HL-60 (cell line): ENCODE data around the gene RIOK3.
A peak's percentile ranks its signal among the peaks of the same experiment; 100 is the strongest.

ENCODE experiments used
- DNase-seq, 2 experiments: peaks; one replicate each; pipeline ENCODE4 v3.0.0-alpha.2; 2010 to 2020; ENCODE audit warnings: low read depth in 1 of 2, low spot score in 1 of 2
- H3K27ac ChIP-seq: fragments of 250-450 bp; sonication (Bioruptor Pico); replicated peaks from 2 replicates; pipeline ENCODE4 v1.5.1; 2020; ENCODE audit warnings: mild to moderate bottlenecking, moderate library complexity
- H3K27me3 ChIP-seq: fragments of 250-450 bp; sonication (Bioruptor Pico); 2 replicates; pipeline ENCODE4 v1.5.1; 2021; ENCODE audit warnings: mild to moderate bottlenecking, moderate library complexity; ENCODE audit not compliant: insufficient read depth, poor library complexity, severe bottlenecking
- H3K4me3 ChIP-seq: replicated peaks from 2 replicates; pipeline ENCODE4 v1.5.1; 2011; ENCODE audit warnings: mild to moderate bottlenecking, control low read depth, low read length; ENCODE audit not compliant: insufficient read depth
- GABPA ChIP-seq: IDR thresholded peaks from 2 replicates; pipeline ENCODE4 v1.6.1; 2012; ENCODE audit warnings: low read depth
- POLR2AphosphoS5 ChIP-seq: IDR thresholded peaks from 2 replicates; pipeline ENCODE4 v1.6.1; 2012; ENCODE audit warnings: low read depth
- SPI1 ChIP-seq: IDR thresholded peaks from 2 replicates; pipeline ENCODE4 v1.6.1; 2012; ENCODE audit warnings: low read depth, mild to moderate bottlenecking, borderline replicate concordance
- TF ChIP-seq, protein P1 (sequence below): IDR thresholded peaks from one replicate; pipeline ENCODE4 v1.5.1; 2011; ENCODE audit warnings: low read length, control low read depth, inconsistent platforms; ENCODE audit not compliant: insufficient read depth
- TF ChIP-seq, protein P2 (sequence below): IDR thresholded peaks from 2 replicates; pipeline ENCODE4 v1.6.1; 2012; ENCODE audit warnings: low read depth; ENCODE audit not compliant: insufficient replicate concordance

RIOK3 gene

DNA sequence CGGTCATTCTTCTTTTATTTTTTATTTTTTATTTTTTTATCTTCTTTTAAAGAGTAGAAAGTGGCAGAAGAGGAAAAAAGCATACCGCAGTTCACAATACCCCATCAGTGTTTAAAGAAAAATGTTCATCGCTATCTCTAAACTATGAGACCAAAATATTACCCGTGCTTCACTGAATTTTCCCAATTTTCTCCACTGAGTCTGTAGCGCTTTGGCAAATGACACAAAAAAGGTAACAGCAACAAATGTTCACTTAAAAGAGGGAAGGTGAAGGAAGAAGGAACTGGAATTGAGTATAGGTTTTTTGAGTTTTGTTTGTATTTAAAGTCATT is 15.1 kb upstream of the RIOK3 start:
- H3K27me3 ChIP-seq, result no peaks in the 10 kb centered on the region
- DNase-seq, result no peak
- peak overlapping the region; percentile 68 for H3K4me3 ChIP-seq
- TF ChIP-seq, protein P1, sequence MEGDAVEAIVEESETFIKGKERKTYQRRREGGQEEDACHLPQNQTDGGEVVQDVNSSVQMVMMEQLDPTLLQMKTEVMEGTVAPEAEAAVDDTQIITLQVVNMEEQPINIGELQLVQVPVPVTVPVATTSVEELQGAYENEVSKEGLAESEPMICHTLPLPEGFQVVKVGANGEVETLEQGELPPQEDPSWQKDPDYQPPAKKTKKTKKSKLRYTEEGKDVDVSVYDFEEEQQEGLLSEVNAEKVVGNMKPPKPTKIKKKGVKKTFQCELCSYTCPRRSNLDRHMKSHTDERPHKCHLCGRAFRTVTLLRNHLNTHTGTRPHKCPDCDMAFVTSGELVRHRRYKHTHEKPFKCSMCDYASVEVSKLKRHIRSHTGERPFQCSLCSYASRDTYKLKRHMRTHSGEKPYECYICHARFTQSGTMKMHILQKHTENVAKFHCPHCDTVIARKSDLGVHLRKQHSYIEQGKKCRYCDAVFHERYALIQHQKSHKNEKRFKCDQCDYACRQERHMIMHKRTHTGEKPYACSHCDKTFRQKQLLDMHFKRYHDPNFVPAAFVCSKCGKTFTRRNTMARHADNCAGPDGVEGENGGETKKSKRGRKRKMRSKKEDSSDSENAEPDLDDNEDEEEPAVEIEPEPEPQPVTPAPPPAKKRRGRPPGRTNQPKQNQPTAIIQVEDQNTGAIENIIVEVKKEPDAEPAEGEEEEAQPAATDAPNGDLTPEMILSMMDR, result no peak
- TF ChIP-seq SPI1, result no peak
- TF ChIP-seq POLR2AphosphoS5, result no peak
- TF ChIP-seq, protein P2, sequence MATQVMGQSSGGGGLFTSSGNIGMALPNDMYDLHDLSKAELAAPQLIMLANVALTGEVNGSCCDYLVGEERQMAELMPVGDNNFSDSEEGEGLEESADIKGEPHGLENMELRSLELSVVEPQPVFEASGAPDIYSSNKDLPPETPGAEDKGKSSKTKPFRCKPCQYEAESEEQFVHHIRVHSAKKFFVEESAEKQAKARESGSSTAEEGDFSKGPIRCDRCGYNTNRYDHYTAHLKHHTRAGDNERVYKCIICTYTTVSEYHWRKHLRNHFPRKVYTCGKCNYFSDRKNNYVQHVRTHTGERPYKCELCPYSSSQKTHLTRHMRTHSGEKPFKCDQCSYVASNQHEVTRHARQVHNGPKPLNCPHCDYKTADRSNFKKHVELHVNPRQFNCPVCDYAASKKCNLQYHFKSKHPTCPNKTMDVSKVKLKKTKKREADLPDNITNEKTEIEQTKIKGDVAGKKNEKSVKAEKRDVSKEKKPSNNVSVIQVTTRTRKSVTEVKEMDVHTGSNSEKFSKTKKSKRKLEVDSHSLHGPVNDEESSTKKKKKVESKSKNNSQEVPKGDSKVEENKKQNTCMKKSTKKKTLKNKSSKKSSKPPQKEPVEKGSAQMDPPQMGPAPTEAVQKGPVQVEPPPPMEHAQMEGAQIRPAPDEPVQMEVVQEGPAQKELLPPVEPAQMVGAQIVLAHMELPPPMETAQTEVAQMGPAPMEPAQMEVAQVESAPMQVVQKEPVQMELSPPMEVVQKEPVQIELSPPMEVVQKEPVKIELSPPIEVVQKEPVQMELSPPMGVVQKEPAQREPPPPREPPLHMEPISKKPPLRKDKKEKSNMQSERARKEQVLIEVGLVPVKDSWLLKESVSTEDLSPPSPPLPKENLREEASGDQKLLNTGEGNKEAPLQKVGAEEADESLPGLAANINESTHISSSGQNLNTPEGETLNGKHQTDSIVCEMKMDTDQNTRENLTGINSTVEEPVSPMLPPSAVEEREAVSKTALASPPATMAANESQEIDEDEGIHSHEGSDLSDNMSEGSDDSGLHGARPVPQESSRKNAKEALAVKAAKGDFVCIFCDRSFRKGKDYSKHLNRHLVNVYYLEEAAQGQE, result no peak
- TF ChIP-seq GABPA, result no peak
- H3K27ac ChIP-seq, result peak overlapping the region; percentile 11; the same call in 1 of the 2 replicates

DNA sequence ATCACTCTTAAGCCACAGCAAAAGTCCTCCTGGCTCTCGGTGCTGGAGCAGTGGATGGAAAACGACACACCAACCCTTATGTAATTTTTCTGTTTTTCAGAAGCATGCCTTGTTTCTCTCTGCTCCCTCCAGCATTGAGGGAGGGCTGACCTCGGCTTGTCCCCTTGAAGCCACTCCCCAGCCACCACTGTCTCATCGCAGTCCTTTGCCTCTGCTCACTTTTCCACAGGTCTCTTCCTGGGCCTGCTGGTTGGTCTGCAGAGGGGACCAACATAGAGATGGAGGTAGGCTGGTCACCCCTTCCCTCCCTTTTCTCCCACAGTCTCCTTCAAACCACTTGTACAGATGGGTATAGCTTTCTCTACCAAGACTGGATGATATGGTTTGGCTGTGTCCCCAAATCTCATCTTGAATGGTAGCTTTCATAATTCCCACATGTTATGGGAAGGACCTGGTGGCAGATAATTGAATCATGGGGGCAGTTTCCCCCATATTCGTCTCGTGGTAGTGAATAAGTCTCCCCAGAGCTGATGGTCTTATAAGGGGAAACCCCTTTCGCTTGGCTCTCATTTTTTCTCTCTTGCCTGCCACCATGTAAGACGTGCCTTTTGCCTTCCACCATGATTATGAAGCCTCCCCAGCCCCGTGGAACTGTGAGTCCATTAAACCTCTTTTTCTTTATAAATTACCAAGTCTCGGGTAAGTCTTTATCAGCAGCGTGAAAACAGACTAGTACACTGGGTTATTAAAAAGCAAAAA is 14.3 kb upstream of the RIOK3 start:
- no peak overlapping the region; the same call in 1 of the 2 replicates for H3K4me3 ChIP-seq
- H3K27ac ChIP-seq, result no peak overlapping the region
- no peak for DNase-seq
- TF ChIP-seq, protein P2, result no peak
- TF ChIP-seq SPI1, result no peak
- TF ChIP-seq, protein P1, result no peak
- no peak for TF ChIP-seq GABPA
- no peak for TF ChIP-seq POLR2AphosphoS5
- H3K27me3 ChIP-seq, result no peaks in the 10 kb centered on the region

DNA sequence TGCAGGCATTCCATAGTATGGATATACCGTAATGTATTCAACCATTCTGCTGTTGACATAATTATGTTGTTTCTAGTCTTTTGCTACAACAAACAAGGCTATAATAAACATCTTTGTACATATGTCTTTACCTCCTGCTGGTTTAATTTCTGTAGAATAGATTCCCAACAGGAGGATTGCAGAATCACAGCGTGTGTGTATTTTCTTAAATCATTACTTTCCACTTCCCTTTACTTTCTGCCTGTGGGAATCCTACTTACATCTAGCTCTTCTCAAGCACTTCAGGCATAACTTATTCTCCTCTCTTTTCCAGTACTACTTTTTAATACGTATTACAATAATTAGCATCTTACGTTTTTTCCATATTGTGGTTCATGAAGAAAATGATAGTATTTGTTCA is 13.0 kb upstream of the RIOK3 start:
- no peak overlapping the region for H3K4me3 ChIP-seq
- H3K27ac ChIP-seq, result no peak overlapping the region
- TF ChIP-seq GABPA, result no peak
- TF ChIP-seq, protein P1, result no peak
- peak; percentile 42; the same call in 1 of the 2 replicates for TF ChIP-seq SPI1
- TF ChIP-seq, protein P2, result no peak
- H3K27me3 ChIP-seq, result no peaks in the 10 kb centered on the region
- DNase-seq, result no peak
